ENCODE measurements around the gene SSX7. TPM values are rescaled to one million over a fixed set of nuclear protein-coding genes. Genes with fewer than 3 reads are reported as not detected.
"Not testable (repeated sequence)": the region's sequence is repeated elsewhere in the genome, so short reads cannot be mapped to it uniquely, and the experiment has no call there.

The SSX7 gene
- polyA plus RNA-seq (2012; ENCODE audit: insufficient read depth, insufficient read length) = not detected

- DNase-seq (ENCODE audit: low read depth, low spot score) = not testable (repeated sequence)
Observed at GRCh38 chrX:52654800-52655199, at the start of gene SSX7. Gene SSX7 (minus strand): TSS chrX:52654900. CDS start chrX:52653472, 1,428 bp downstream.

GRCh38 chrX:52692034-52692433 lies 37.3 kb upstream of the SSX7 start:
- not testable (repeated sequence) for H3K4me3 ChIP-seq (ENCODE audit: low read length); DNase-seq (ENCODE audit: low read depth, low spot score)

More at GRCh38 chrX:52654800-52655199, at the start of gene SSX7:
- H3K4me3 ChIP-seq (ENCODE audit: low read length) = not testable (repeated sequence)

GRCh38 chrX:52662218-52662617 lies 7.5 kb upstream of the SSX7 start:
- H3K4me3 ChIP-seq (ENCODE audit: low read length); DNase-seq (ENCODE audit: low read depth, low spot score): not testable (repeated sequence)

- not testable (repeated sequence) for DNase-seq (ENCODE audit: low read depth, low spot score); H3K4me3 ChIP-seq (ENCODE audit: low read length)
Observed at GRCh38 chrX:52655475-52655874, 775 bp upstream of the SSX7 start.

- H3K4me3 ChIP-seq (ENCODE audit: low read length); DNase-seq (ENCODE audit: low read depth, low spot score): not testable (repeated sequence)
Observed at GRCh38 chrX:52650676-52651075, 4.0 kb downstream of the SSX7 start.

- not testable (repeated sequence) for DNase-seq (ENCODE audit: low read depth, low spot score); H3K4me3 ChIP-seq (ENCODE audit: low read length)
Observed at GRCh38 chrX:52648956-52649355, 5.7 kb downstream of the SSX7 start.

GRCh38 chrX:52628483-52628882 lies 26.2 kb downstream of the SSX7 start:
- not testable (repeated sequence) for DNase-seq (ENCODE audit: low read depth, low spot score); H3K4me3 ChIP-seq (ENCODE audit: low read length)

GRCh38 chrX:52620661-52621060 lies 34.0 kb downstream of the SSX7 start:
- not testable (repeated sequence) for DNase-seq (ENCODE audit: low read depth, low spot score); H3K4me3 ChIP-seq (ENCODE audit: low read length)

GRCh38 chrX:52608961-52609360 lies 45.7 kb downstream of the SSX7 start:
- DNase-seq (ENCODE audit: low read depth, low spot score) = no peak
- H3K4me3 ChIP-seq (ENCODE audit: low read length) = no peak overlapping the region

GRCh38 chrX:52603151-52603550 lies 51.5 kb downstream of the SSX7 start:
- not testable (repeated sequence) for DNase-seq (ENCODE audit: low read depth, low spot score); H3K4me3 ChIP-seq (ENCODE audit: low read length)

GRCh38 chrX:52598886-52599285 lies 55.8 kb downstream of the SSX7 start:
- no peak overlapping the region for H3K4me3 ChIP-seq (ENCODE audit: low read length)
- no peak for DNase-seq (ENCODE audit: low read depth, low spot score)

- DNase-seq (ENCODE audit: low read depth, low spot score) = no peak
- no peak overlapping the region for H3K4me3 ChIP-seq (ENCODE audit: low read length)
Observed at GRCh38 chrX:52594658-52595057, 60.0 kb downstream of the SSX7 start.
